ENCODE results near the gene CFL1.
A peak's percentile ranks its signal among the peaks of the same experiment; 100 is the strongest.

CFL1 gene

GRCh38 chr11:65859095-65859811 is 1.3 kb upstream of the CFL1 start:
- Histone ChIP-seq H3K36me3 (peaks cover 50 to 55% (median 53%) of the 10 kb centered on the region in 11 experiments), H3K4me1 (peaks cover 46 to 61% (median 52%) of the 10 kb centered on the region in 10 experiments), H3K27me3 (no peaks in the 10 kb centered on the region), H4K20me1 (peaks cover 36 to 72% (median 57%) of the 10 kb centered on the region in 11 experiments), H3K4me3 (peak overlapping the region; percentile 84 to 99 (median 96)), H3K9ac (peak overlapping the region; percentile 92 to 99 (median 95)), H3K4me2 (peak overlapping the region; percentile 83 to 98 (median 96)), H3K9me3 (replicated peaks in 1 of 11) (no peaks in the 10 kb centered on the region; a peak in 1 of 22 replicates), H3K27ac (peak overlapping the region; percentile 87 to 98 (median 91))
- no peak for TF ChIP-seq Cebpa-rat (IDR thresholded peaks at IDR 0.05)

- peaks cover 46 to 60% (median 53%) of the 10 kb centered on the region in 10 experiments for H3K4me1 ChIP-seq
- H3K27ac ChIP-seq = peak overlapping the region; percentile 87 to 98 (median 91); a peak in 19 of 22 replicates
- peaks cover 42 to 72% (median 57%) of the 10 kb centered on the region in 11 experiments for H4K20me1 ChIP-seq
- peak overlapping the region; percentile 92 to 99 (median 95) for H3K9ac ChIP-seq
- H3K9me3 ChIP-seq (replicated peaks in 1 of 11) = no peaks in the 10 kb centered on the region; a peak in 1 of 22 replicates
- peaks cover 50 to 55% (median 53%) of the 10 kb centered on the region in 11 experiments for H3K36me3 ChIP-seq
- no peaks in the 10 kb centered on the region for H3K27me3 ChIP-seq
- no peak for TF ChIP-seq Cebpa-rat (IDR thresholded peaks at IDR 0.05)
- peak overlapping the region; percentile 83 to 98 (median 96) for H3K4me2 ChIP-seq
- peak overlapping the region; percentile 84 to 99 (median 96) for H3K4me3 ChIP-seq
Observed at GRCh38 chr11:65858681-65859087, 704 bp upstream of the CFL1 start.

- peaks cover 44 to 55% (median 48%) of the 10 kb centered on the region in 10 experiments for H3K4me1 ChIP-seq
Observed at GRCh38 chr11:65857500-65857852, 504 bp downstream of the CFL1 start.

GRCh38 chr11:65856689-65857499 is 1.1 kb downstream of the CFL1 start:
- Histone ChIP-seq H3K27ac (peak overlapping the region; percentile 87 to 98 (median 94)), H3K9me3 (replicated peaks in 1 of 11) (peaks cover 0 to 8% (median 0%) of the 10 kb centered on the region in 11 experiments; a peak in 5 of 22 replicates), H4K20me1 (peaks cover 59 to 72% (median 64%) of the 10 kb centered on the region in 11 experiments), H3K4me1 (peaks cover 38 to 49% (median 44%) of the 10 kb centered on the region in 10 experiments), H3K4me3 (peak overlapping the region; percentile 84 to 99 (median 96)), H3K4me2 (peak overlapping the region; percentile 77 to 95 (median 90)), H3K9ac (peak overlapping the region; percentile 92 to 99 (median 95)), H3K27me3 (no peaks in the 10 kb centered on the region), H3K36me3 (peaks cover 50 to 55% (median 53%) of the 10 kb centered on the region in 11 experiments)
- TF ChIP-seq Cebpa-rat (IDR thresholded peaks at IDR 0.05) = no peak

More at GRCh38 chr11:65857500-65857852, 504 bp downstream of the CFL1 start:
- Histone ChIP-seq H3K36me3 (peaks cover 50 to 55% (median 53%) of the 10 kb centered on the region in 11 experiments), H3K9ac (peak overlapping the region; percentile 92 to 99 (median 95)), H3K27me3 (no peaks in the 10 kb centered on the region), H4K20me1 (peaks cover 54 to 72% (median 63%) of the 10 kb centered on the region in 11 experiments), H3K4me3 (peak overlapping the region; percentile 84 to 99 (median 96)), H3K9me3 (replicated peaks in 1 of 11) (peaks cover 0 to 3% (median 0%) of the 10 kb centered on the region in 11 experiments; a peak in 3 of 22 replicates), H3K4me2 (peak overlapping the region; percentile 62 to 95 (median 90)), H3K27ac (peak overlapping the region; percentile 87 to 98 (median 94))
- no peak for TF ChIP-seq Cebpa-rat (IDR thresholded peaks at IDR 0.05)

GRCh38 chr11:65855927-65856363 is 2.0 kb downstream of the CFL1 start:
- Histone ChIP-seq H3K27me3 (no peaks in the 10 kb centered on the region), H3K27ac (peak overlapping the region in 8 of 11 experiments; percentile 87 to 98 (median 92); a peak in 9 of 22 replicates), H4K20me1 (peaks cover 68 to 72% (median 70%) of the 10 kb centered on the region in 11 experiments), H3K9ac (peak overlapping the region; percentile 92 to 99 (median 95)), H3K4me1 (peaks cover 30 to 41% (median 35%) of the 10 kb centered on the region in 10 experiments), H3K4me3 (peak overlapping the region; percentile 84 to 99 (median 96)), H3K4me2 (peak overlapping the region; percentile 77 to 95 (median 90)), H3K9me3 (replicated peaks in 1 of 11) (peaks cover 0 to 16% (median 0%) of the 10 kb centered on the region in 11 experiments; a peak in 9 of 22 replicates), H3K36me3 (peaks cover 55 to 61% (median 59%) of the 10 kb centered on the region in 11 experiments)
- TF ChIP-seq Cebpa-rat (IDR thresholded peaks at IDR 0.05) = no peak

- Histone ChIP-seq H3K36me3 (peaks cover 58 to 65% (median 60%) of the 10 kb centered on the region in 11 experiments), H3K4me3 (peak overlapping the region; percentile 84 to 99 (median 96); a peak in 19 of 20 replicates), H3K27me3 (no peaks in the 10 kb centered on the region), H4K20me1 (peaks cover 73 to 78% (median 78%) of the 10 kb centered on the region in 11 experiments), H3K4me2 (peak overlapping the region; percentile 77 to 95 (median 90)), H3K9me3 (replicated peaks in 1 of 11) (peaks cover 0 to 16% (median 0%) of the 10 kb centered on the region in 11 experiments; a peak in 9 of 22 replicates), H3K27ac (peak overlapping the region in 2 of 11 experiments; percentile 3 to 90; a peak in 1 of 22 replicates), H3K9ac (peak overlapping the region; percentile 92 to 99 (median 95); a peak in 19 of 22 replicates), H3K4me1 (peaks cover 30 to 41% (median 35%) of the 10 kb centered on the region in 10 experiments)
- no peak for TF ChIP-seq Cebpa-rat (IDR thresholded peaks at IDR 0.05)
Observed at GRCh38 chr11:65854852-65855837, 2.8 kb downstream of the CFL1 start.

- Histone ChIP-seq H3K9me3 (replicated peaks in 1 of 11) (peaks cover 0 to 16% (median 0%) of the 10 kb centered on the region in 11 experiments; a peak in 9 of 22 replicates), H3K4me1 (peaks cover 25 to 35% (median 30%) of the 10 kb centered on the region in 10 experiments), H3K36me3 (peaks cover 58 to 65% (median 60%) of the 10 kb centered on the region in 11 experiments), H3K9ac (peak overlapping the region in 7 of 11 experiments; percentile 12 to 99 (median 94); a peak in 7 of 22 replicates), H3K27ac (no peak overlapping the region), H3K4me2 (peak overlapping the region in 3 of 11 experiments; percentile 89 to 90 (median 90); a peak in 7 of 22 replicates), H3K27me3 (no peaks in the 10 kb centered on the region), H3K4me3 (no peak overlapping the region; a peak in 1 of 20 replicates), H4K20me1 (peaks cover 74 to 88% (median 85%) of the 10 kb centered on the region in 11 experiments)
- no peak for TF ChIP-seq Cebpa-rat (IDR thresholded peaks at IDR 0.05)
Observed at GRCh38 chr11:65854161-65854592, 3.8 kb downstream of the CFL1 start.

Measured in BLaER1 treated with 17β-estradiol and CSF1 and Interleukin-3, amounts not matched to agents 10 nM and 100 nM (cell line).